ENCODE measurements around the gene CACNA2D3.

- TF ChIP-seq TAF1 (IDR thresholded peaks at IDR 0.05; ENCODE audit: borderline replicate concordance, insufficient read depth, low read length) = no peak
- TF ChIP-seq POLR2AphosphoS5 (IDR thresholded peaks at IDR 0.05; ENCODE audit: low read depth, low read length) = no peak
- no peak for TF ChIP-seq SIN3A (IDR thresholded peaks at IDR 0.05; ENCODE audit: borderline replicate concordance, insufficient read depth, low read length)
- no peak for TF ChIP-seq REST (IDR thresholded peaks at IDR 0.05; ENCODE audit: insufficient read depth in 1 of 2, low read depth in 2 of 2, low read length in 2 of 2)
- no peak for TF ChIP-seq FOXP2 (optimal IDR thresholded peaks at IDR 0.05; ENCODE audit: borderline replicate concordance, extremely low read depth, extremely low read length, insufficient read depth)
These were observed 636.1 kb downstream of the CACNA2D3 start for GRCh38 chr3:54758461-54758860.
